ENCODE results near the gene FAM234B.

DNA sequence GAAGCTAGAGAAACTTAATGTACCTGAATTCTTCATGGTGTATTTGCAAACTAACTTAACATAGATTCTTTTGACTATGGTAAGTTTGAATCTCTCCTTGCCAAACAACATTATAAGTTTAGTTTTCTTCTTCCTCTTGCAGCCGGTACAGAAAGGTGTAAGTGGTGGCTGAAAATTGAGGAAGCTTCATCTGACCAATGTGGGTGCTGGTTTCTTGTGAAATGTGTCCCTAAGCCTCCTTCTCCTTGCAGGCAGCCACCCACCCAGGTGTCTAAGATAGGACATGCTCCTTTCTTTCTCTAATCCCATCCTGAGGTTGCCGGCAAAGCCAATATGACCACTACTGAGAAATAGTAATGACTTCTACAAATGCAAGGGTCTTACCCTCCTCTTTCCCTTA, 38.7 kb downstream of the FAM234B start:
- TF ChIP-seq POLR2A (IDR thresholded peaks at IDR 0.05) = no peak
- TF ChIP-seq, protein P1, sequence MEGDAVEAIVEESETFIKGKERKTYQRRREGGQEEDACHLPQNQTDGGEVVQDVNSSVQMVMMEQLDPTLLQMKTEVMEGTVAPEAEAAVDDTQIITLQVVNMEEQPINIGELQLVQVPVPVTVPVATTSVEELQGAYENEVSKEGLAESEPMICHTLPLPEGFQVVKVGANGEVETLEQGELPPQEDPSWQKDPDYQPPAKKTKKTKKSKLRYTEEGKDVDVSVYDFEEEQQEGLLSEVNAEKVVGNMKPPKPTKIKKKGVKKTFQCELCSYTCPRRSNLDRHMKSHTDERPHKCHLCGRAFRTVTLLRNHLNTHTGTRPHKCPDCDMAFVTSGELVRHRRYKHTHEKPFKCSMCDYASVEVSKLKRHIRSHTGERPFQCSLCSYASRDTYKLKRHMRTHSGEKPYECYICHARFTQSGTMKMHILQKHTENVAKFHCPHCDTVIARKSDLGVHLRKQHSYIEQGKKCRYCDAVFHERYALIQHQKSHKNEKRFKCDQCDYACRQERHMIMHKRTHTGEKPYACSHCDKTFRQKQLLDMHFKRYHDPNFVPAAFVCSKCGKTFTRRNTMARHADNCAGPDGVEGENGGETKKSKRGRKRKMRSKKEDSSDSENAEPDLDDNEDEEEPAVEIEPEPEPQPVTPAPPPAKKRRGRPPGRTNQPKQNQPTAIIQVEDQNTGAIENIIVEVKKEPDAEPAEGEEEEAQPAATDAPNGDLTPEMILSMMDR (IDR thresholded peaks at IDR 0.05) = no peak
